ENCODE data around the gene LAPTM4A. TPM values are rescaled to one million over a fixed set of nuclear protein-coding genes. Genes with fewer than 3 reads are reported as not detected.

Gene LAPTM4A
- total RNA-seq, 1 experiment from 2014 or later = 131 TPM

DNA sequence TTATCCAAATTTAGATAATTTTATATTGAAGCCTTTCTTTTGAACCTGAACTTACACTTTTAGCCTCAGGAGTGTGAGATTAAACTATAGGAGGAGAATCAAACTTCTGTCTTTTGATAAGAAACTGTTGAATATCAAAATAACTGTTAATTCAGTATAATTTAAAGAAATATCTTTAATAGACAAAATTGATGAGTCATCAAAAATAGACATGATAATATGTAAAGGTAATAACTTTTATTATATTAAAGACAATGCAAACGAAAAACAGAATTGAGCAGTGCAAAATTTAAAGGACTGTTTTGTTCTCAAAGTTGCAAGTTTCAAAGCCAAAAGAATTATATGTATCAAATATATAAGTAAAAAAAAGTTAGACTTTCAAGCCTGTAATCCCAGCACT lies 59.5 kb downstream of the LAPTM4A start:
- Histone ChIP-seq H3K23ac (ENCODE audit: insufficient read length, low read depth, low read length) (no peak overlapping the region), H3K23me2 (ENCODE audit: insufficient read length, low read depth, low read length, poor library complexity, severe bottlenecking) (peaks cover 6% of the 10 kb centered on the region)

More for the DNA sequence above, 59.5 kb downstream of the LAPTM4A start:
- no peak overlapping the region for H3K4me2 ChIP-seq (ENCODE audit: insufficient read depth, insufficient read length, low read length)
- no peak overlapping the region for H2BK120ac ChIP-seq (ENCODE audit: low read depth, low read length, poor library complexity, severe bottlenecking)
- no peak overlapping the region for H3K18ac ChIP-seq (ENCODE audit: insufficient read length, low read depth, low read length)
- peaks cover 23 to 26% of the 10 kb centered on the region in 2 experiments for H3K4me1 Mint-ChIP-seq
- TF ChIP-seq, protein P1, sequence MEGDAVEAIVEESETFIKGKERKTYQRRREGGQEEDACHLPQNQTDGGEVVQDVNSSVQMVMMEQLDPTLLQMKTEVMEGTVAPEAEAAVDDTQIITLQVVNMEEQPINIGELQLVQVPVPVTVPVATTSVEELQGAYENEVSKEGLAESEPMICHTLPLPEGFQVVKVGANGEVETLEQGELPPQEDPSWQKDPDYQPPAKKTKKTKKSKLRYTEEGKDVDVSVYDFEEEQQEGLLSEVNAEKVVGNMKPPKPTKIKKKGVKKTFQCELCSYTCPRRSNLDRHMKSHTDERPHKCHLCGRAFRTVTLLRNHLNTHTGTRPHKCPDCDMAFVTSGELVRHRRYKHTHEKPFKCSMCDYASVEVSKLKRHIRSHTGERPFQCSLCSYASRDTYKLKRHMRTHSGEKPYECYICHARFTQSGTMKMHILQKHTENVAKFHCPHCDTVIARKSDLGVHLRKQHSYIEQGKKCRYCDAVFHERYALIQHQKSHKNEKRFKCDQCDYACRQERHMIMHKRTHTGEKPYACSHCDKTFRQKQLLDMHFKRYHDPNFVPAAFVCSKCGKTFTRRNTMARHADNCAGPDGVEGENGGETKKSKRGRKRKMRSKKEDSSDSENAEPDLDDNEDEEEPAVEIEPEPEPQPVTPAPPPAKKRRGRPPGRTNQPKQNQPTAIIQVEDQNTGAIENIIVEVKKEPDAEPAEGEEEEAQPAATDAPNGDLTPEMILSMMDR (conservative IDR thresholded peaks at IDR 0.05) = no peak
- no peak overlapping the region for H2AFZ ChIP-seq (ENCODE audit: low read length)
- WGBS (ENCODE audit: extremely low coverage, insufficient read length, low lambda C conversion rate) = no CpG with 5 or more reads among the region's 1 CpG
- peaks cover 8% of the 10 kb centered on the region; the same call in 1 of the 2 replicates for H3K79me2 ChIP-seq (ENCODE audit: insufficient read depth, low read length)
- H3K36me3 Mint-ChIP-seq (ENCODE audit: insufficient read depth in 1 of 3, low read depth in 3 of 3) = peaks cover 7 to 12% (median 7%) of the 10 kb centered on the region in 3 experiments
- H4K20me1 ChIP-seq (ENCODE audit: control insufficient read depth, insufficient read depth, insufficient read length) = no peaks in the 10 kb centered on the region
- no peaks in the 10 kb centered on the region for H3K9me3 ChIP-seq (ENCODE audit: control insufficient read depth, low read depth, low read length)
- peaks cover 4% of the 10 kb centered on the region; the same call in 1 of the 2 replicates for H3K4me1 ChIP-seq (ENCODE audit: insufficient read depth, low read length)
- no peaks in the 10 kb centered on the region for H3K27me3 ChIP-seq (ENCODE audit: insufficient read depth, low read length)
- no peak overlapping the region for H3K4me3 Mint-ChIP-seq
- no peak overlapping the region for H3K56ac ChIP-seq (ENCODE audit: insufficient read length, low read depth, low read length)
- H3K14ac ChIP-seq (ENCODE audit: insufficient read depth, low read length) = no peak overlapping the region
- H2BK15ac ChIP-seq (ENCODE audit: low read depth, low read length) = no peak overlapping the region
- no peaks in the 10 kb centered on the region for H3K79me1 ChIP-seq (ENCODE audit: insufficient read depth, low read depth, low read length, poor library complexity, severe bottlenecking)
- H3K27ac ChIP-seq (ENCODE audit: insufficient read length, low read depth, low read length) = no peak overlapping the region
- H4K91ac ChIP-seq (ENCODE audit: insufficient read length, low read depth, low read length) = no peak overlapping the region
- H3K9ac ChIP-seq (ENCODE audit: extremely low read depth, insufficient read length, low read length) = no peak overlapping the region
- H2BK5ac ChIP-seq (ENCODE audit: insufficient read length, low read length) = no peak overlapping the region
- H3K27me3 Mint-ChIP-seq (ENCODE audit: low read depth) = no peaks in the 10 kb centered on the region
- H2BK20ac ChIP-seq (ENCODE audit: low read depth, low read length, poor library complexity, severe bottlenecking) = no peak overlapping the region
- H4K5ac ChIP-seq (ENCODE audit: insufficient read length, low read depth, low read length) = no peak overlapping the region
- no peak for DNase-seq
- no peaks in the 10 kb centered on the region for H3K9me3 Mint-ChIP-seq
- H4K8ac ChIP-seq (replicated peaks; ENCODE audit: insufficient read length, low read depth, low read length) = no peak overlapping the region
- H2AK5ac ChIP-seq (ENCODE audit: insufficient read length, low read length) = no peak overlapping the region
- H2BK12ac ChIP-seq (ENCODE audit: insufficient read length, low read depth, low read length) = no peak overlapping the region
- no peak overlapping the region for H3K4ac ChIP-seq (ENCODE audit: low read depth, low read length)
- no peak overlapping the region for H3T11ph ChIP-seq (ENCODE audit: low read length)
- no peak overlapping the region for H3K27ac Mint-ChIP-seq

Measured in H9 (cell line).